ENCODE data around the gene WWTR1. TPM values are rescaled to one million over a fixed set of nuclear protein-coding genes. Genes with fewer than 3 reads are reported as not detected.

Gene WWTR1
- total and polyA plus RNA-seq, 2 donors (not counting 3 experiments of a cell fraction or from before 2014, with no cell fraction given) = 210 to 341 TPM

GRCh38 chr3:149592758-149593240, 65.0 kb downstream of the WWTR1 start:
- Histone ChIP-seq H3K9ac (replicated peaks; ENCODE audit: extremely low read depth, insufficient read depth, low read length) (peak overlapping the region; percentile 44), H3K27me3 (ENCODE audit: control insufficient read depth in 2 of 2, insufficient read depth in 2 of 2, low read length in 2 of 2) (no peaks in the 10 kb centered on the region), H3K79me2 (ENCODE audit: control insufficient read depth, insufficient read depth, low read length) (peaks cover 75% of the 10 kb centered on the region), H3K4me3 (replicated peaks in 1 of 3; ENCODE audit: insufficient read depth in 1 of 3, low read depth in 1 of 3, low read length in 3 of 3) (no peak overlapping the region), H3K36me3 (ENCODE audit: control insufficient read depth in 2 of 2, extremely low read depth in 1 of 2, insufficient read depth in 2 of 2, low read length in 2 of 2) (peaks cover 2 to 3% of the 10 kb centered on the region in 2 experiments), H3K4me1 (ENCODE audit: control insufficient read depth, extremely low read depth, insufficient read depth, low read length) (peaks cover 91% of the 10 kb centered on the region), H3K9me3 (replicated peaks; ENCODE audit: control insufficient read depth, insufficient read depth, low read length) (no peaks in the 10 kb centered on the region), H3K9me1 (replicated peaks; ENCODE audit: control insufficient read depth, extremely low read depth, insufficient read depth, low read length) (no peaks in the 10 kb centered on the region), H2AFZ (ENCODE audit: low read depth, low read length) (no peak overlapping the region), H3K27ac (ENCODE audit: insufficient read depth, low read depth, low read length) (peak overlapping the region; percentile 96), H4K20me1 (replicated peaks; ENCODE audit: control insufficient read depth, extremely low read depth, insufficient read depth, low read length) (no peaks in the 10 kb centered on the region), H3K4me2 (ENCODE audit: insufficient read depth, low read length) (peak overlapping the region; percentile 34)
- FAIRE-seq (no peak), DNase-seq (ENCODE audit: low read depth, low spot score) (peak; percentile 63)
- dilution Hi-C loops (cut with MboI; ENCODE audit: extremely low pct_ligation_motif_present, low sequenced_read_pairs) = no loop called here
- TF ChIP-seq EZH2 (IDR thresholded peaks at IDR 0.05; ENCODE audit: borderline replicate concordance, low read depth, low read length, severe bottlenecking) (no peak), JUN (IDR thresholded peaks at IDR 0.05; ENCODE audit: borderline replicate concordance, insufficient read depth, insufficient read length, low read depth) (no peak)
- TF ChIP-seq, protein P1, sequence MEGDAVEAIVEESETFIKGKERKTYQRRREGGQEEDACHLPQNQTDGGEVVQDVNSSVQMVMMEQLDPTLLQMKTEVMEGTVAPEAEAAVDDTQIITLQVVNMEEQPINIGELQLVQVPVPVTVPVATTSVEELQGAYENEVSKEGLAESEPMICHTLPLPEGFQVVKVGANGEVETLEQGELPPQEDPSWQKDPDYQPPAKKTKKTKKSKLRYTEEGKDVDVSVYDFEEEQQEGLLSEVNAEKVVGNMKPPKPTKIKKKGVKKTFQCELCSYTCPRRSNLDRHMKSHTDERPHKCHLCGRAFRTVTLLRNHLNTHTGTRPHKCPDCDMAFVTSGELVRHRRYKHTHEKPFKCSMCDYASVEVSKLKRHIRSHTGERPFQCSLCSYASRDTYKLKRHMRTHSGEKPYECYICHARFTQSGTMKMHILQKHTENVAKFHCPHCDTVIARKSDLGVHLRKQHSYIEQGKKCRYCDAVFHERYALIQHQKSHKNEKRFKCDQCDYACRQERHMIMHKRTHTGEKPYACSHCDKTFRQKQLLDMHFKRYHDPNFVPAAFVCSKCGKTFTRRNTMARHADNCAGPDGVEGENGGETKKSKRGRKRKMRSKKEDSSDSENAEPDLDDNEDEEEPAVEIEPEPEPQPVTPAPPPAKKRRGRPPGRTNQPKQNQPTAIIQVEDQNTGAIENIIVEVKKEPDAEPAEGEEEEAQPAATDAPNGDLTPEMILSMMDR (IDR thresholded peaks at IDR 0.05; ENCODE audit: extremely low read depth in 1 of 2, insufficient read depth in 1 of 2, low read depth in 1 of 2, low read length in 2 of 2) = no peak
- no TSS peak for BruUV-seq (replicated peaks)
- CTCF ChIA-PET = interaction anchor here (0.9 to 3.1 kb wide), 9 partner anchors 10 to 124 kb away, joined by 3 to 12 read pairs (median 5); no protein-coding TSS in a partner anchor
- POLR2A ChIA-PET = interaction anchor here (1.5 kb wide), 1 partner anchor 17 kb away, joined by 5 read pairs; no protein-coding TSS in a partner anchor
- intact Hi-C loops (cut with micrococcal nuclease) = no loop called here
